HG03159 (cell line): Measurements from ENCODE around the gene FBLN1.
"Not testable (repeated sequence)": the region's sequence is repeated elsewhere in the genome, so short reads cannot be mapped to it uniquely, and the experiment has no call there.

Experiments
- ATAC-seq: cut with Tn5 transposase; IDR thresholded peaks from one replicate; pipeline ENCODE4 v1.9.1; 2021; ENCODE audit warnings: mild to moderate bottlenecking, moderate library complexity; ENCODE audit not compliant: unreplicated experiment

The FBLN1 gene

DNA sequence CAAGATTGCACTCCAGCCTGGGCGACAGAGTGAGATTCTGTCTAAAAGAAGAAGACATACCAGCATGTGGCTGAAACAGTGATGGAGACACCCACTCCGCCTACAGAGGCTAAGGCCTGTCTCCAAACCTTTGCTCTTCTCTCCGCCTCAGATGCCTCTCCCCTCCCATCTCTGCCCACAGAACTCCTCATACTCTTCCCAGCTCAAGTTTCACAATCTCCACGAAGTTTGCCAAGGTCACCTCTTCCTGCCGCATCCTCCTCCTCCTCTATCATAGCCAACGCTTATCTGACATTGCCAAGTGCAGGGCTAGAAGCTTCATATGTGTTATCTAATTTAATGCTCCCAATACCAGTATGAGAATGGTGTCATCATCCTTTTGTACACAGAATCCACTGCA, 25.9 kb upstream of the FBLN1 start:
- ATAC-seq = no peak

DNA sequence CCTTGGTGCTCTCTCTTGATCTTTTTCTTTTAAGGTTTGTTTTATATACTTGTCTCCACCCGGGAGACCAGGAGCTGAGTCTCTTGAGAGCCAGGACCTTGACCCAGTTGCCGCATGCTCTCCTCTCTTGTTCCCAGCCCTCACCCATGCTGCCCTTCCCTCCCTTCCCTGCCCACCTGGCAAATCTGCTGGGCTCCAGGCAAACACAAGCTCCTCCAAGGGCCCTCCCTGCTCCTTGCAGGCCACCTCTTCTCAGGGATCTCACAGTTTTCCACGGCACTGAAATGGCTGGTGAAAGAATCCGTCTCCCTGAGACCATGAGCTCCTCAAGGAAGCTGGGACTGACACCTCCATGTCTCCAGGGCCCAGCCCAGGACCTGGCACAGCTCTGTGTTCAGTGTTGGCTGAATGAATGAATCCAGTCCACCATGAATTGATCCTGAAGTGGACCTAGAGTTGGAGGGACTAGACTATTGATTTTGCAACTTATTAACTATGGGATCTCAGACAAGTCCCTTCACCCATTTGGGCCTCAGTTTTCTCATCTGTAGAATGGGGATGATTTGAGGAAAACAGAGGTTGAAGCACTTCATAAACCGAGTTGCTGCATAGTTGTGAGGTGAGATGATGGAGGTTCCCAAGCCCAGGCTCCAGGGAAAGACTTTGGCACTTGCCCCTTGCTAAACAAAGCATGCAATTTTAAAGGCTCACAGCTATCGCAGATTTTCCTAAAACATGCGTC, 25.1 kb upstream of the FBLN1 start:
- no peak for ATAC-seq

DNA sequence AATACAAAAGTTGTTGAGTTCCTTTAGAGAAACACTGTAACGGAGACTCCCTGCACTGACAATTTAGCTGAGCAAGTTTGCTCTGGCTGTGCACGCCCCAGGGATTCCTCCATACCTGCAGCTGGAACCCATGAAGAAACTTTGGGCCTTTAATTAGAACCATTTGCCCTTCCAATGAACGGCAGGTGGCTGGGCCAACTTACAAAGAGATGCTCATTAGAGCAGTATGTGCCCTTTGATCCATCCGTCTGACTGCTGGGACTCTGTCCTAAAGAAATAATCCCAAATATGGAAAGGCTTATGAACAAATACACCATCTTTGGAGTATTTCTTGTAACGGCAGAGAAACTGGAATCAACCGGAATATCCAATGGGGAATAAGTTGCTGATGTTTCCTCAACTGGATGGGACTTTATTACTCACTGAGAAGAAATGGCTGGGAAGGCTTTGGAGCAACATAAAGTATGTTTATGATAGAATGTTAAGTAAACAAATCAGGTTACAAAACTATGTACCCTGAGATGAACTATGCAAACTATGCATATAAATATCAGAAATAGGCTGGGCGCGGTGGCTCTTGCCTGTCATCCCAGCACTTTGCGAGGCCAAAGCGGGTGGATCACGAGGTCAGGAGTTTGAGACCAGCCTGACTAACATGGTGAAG, 24.4 kb upstream of the FBLN1 start:
- no peak for ATAC-seq

DNA sequence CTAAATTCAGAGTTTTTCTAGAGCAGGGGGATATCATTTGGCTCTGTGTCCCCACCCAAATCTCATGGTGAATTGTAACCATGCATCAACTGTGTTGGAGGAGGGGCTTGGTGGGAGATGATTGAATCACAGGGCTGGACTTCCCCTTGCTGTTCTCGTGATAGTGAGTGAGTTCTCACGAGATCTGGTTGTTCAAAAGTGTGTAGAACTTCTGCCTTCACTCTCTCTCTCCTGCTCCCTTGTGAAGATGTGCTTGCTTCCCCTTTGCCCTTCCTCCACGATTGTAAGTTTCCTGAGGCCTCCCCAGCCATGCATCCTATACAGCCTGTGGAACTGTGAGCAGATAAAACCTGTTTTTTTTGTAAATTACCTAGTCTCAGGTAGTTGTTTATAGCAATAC, 22.0 kb upstream of the FBLN1 start:
- ATAC-seq = no peak

DNA sequence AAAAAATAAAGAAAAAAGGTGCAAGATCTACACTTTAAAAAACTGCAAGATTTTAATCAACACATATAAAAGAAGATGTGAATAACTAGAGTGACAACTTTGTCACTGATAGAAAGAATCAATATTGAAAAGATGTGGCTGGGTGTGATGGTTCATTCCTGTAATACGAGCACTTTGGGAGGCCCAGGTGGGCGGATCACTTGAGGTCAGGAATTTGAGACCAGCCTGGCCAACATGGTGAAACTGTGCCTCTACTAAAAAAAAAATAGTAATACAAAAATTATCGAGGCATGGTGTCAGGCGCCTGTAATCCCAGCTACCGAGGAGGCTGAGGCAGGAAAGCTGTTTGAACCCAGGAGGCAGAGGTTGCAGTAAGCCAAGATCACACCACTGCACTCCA, 21.0 kb upstream of the FBLN1 start:
- no peak for ATAC-seq

DNA sequence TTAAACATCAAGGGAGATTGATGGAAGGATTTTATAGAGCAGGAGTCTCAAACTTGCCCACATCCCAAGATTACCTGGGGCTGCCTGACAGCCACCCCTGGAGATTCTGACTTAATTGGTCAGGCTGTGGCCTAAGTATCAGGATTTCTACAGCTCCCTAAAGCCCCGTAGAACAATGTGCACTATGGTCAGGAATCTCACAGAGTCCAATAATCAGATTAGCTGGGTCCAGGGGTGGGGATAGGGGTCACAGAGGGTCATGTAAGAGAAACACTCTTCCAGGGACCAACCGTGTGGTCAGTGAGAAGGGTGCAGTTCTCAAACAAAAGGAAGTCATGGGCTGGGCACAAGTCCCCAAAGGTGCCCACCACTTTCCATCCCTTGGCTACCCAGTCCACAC, 20.5 kb upstream of the FBLN1 start:
- ATAC-seq = no peak

DNA sequence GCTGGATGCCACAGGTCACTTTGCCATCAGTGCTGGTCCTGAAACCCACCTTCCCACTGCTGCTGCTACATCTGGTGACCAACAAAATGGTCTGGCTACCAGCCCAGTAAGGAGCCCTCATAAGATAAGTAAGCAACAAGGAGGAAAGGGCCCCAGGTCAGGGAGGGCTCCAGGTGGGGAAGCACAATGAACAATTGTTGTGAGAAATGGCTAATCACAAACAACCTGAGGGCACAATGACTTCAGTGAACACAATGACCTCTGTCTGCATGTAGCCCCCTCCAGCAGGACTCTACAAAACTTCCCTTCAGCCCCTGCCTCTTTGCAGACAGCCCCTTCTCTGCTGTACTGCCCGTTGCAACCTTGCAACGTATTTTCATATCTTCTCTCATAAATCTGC, 19.4 kb upstream of the FBLN1 start:
- ATAC-seq = no peak

DNA sequence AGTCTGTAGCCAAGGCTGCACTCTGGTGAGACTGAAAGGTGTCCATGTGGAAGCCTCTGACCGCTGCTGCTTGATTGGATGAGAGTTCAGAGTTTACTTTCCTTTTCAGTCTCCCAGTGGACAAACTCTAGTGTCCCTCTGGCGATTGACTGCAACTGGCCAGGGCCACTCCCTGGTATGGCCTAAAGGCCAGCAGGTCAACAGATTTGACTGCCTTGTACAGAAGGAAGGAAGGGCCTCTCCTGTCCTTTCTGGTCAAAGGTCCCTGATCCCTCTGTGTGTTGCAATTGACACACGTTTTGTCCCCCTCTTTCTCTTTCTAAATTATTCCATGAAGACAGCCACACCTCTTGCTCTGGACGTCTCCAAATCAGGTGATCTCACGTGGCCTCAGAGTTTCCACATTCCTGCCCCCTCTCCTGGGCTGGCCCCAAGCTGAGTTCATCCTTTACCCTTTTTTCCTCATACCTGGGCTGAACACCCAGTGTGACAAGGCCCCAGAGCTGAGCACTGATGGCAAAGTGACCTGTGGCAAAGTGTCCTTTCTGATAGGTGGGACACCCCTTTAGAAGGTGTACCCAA, 18.7 kb upstream of the FBLN1 start:
- no peak for ATAC-seq

DNA sequence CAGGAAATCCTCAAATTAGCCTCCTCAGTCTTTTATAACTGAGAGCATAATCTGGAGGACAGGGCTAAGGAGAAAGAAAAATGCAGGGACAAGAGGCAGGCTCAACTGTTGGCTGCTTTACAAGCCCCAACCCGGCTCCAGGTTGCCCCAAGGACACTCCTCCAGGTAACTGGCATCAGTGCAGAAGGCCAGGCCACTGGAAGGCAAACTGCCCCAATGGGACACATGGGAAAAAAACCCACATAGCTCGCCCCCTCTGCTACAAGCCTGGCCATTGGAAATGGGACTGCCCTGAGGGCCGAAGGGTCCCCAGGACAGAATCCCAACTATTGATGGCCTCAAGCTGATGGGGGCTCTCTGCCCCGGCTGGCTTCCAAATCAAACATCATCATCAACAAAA, 17.9 kb upstream of the FBLN1 start:
- no peak for ATAC-seq

DNA sequence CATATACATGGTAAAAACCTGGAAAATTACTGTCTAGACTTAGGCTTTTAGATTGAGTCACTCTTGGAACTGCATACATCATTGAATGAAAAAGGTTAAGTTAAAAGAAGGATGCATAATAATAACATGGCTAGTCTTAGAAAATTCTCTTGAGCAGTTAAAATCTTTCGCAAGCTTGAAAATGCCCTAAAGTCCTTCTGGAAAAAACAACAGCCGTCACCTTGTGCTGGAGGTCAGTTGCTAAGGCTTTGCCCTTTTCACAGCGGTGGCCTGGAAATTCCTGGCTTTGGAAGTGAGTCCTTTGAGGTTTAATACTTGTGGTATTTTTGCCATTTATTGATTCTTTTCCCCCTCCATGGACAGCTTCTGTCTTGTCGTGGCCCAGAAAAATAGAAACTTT, 17.4 kb upstream of the FBLN1 start:
- no peak for ATAC-seq

DNA sequence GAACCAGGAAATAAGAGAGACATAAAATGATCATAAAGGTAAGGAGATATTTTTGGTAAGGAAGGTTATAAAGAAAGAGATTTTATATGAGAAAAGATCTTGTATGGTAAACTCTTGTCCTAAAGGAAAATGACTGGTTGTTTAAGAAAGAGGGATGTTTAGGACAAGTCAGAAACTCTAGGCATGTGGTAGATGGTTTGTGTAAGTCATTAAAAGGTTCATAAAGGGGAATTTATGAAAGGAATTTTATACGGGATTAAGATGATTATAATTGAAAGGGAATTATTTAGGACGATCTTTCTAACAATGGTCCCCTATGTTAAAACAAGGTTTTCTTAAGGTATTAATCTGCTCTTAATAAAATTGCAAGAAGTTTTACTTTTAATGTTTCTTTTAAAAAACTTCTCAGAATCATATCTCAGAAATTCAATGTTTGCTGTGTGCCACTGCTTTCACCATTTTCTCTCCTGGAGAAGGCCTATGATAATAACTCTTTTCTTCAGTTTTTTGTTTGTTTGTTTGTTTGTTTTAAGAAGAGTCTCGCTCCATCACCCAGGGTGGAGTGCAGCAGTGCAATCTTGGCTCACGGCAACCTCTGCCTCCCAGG, 13.8 kb upstream of the FBLN1 start:
- ATAC-seq = no peak

DNA sequence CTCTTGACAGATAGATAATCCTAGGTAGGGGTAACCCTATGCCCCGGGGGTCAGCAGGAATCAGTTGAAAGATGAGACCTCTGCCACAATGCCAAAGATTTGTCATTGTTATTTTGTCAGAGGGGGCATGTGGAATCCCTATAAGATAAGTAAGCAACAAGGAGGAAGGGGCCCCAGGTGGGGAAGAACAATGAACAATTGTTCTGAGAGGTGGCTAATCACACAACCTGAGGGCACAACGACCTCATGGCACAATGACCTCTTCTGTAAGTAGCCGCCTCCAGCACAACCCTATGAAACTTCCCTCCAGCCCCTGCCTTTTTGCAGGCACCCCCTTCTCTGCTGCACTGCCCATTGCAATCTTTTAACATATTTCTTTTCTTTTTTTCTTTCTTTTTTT, 11.8 kb upstream of the FBLN1 start:
- ATAC-seq = no peak

DNA sequence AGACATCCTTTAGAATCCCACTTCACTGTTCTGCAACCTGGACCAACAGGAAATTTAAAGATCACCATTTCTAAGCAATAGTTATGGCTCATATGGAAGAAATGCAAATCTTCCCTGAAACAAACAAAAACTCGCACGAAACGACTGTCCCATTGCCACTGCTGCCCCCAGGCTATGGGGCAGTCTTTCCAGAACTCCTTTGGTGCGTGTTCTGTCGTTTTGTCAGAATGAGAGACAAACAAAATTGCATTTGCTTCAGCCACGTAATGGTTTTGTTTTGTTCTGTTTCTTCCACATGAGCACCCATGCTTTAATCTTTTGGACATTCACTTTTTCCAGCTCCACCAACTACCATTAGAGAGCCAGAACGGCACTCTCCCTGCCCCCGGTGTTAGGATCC, 10.8 kb upstream of the FBLN1 start:
- ATAC-seq = no peak

DNA sequence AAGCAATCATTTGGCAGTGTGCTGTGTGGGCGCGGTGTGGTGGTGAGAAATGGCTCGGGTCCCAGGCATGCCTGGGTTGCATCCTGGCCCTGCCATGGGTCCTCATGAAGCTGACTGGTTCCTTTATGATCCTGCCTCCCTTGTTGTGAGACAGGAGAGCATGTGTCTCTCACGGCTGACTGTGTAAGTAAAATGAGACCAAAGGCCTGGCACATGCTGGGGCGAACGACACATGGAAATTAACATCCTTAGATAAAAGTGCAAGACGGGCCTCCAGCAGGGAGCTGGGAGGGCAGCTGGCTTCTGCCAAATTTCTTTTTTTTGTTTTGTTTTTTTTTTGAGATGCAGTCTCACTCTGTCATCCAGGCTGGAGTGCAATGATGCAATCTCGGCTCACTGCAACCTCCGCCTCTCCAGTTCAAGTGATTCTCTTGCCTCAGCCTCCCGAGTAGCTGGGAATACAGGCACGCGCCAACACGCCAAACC, 9.4 kb upstream of the FBLN1 start:
- no peak for ATAC-seq

DNA sequence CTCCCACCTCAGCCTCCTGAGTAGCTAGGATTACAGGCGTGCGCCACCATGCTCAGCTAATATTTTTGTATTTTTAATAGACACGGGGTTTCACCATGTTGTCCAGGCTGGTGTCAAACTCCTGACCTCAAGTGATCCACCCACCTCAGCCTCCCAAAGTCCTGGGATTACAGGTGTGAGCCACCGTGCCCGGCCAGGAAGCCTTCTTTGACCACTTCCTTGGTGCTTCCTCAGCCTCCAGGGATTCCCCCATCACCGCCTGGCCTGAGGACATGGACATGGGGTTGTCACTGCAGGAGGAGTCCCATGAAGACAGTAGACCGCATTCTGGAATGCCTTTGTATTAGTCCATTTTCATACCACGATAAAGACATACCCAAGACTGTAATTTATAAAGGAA, 8.4 kb upstream of the FBLN1 start:
- ATAC-seq = not testable (repeated sequence)

DNA sequence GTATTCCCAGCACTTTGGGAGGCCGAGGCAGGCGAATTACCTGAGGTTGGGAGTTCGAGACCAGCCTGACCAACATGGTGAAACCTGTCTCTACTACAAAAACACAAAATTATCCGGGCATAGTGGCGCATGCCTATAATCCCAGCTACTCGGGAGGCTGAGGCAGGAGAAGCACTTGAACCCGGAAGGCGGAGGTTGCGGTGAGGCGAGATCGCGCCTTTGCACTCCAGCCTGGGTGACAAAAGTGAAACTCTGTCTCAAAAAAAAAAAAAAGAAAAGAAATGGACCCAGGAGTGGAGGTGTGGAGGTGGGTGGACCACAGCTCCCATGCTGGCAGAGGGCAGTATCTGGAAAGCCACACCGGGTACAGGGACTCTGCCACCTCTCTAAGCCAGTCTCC, 7.1 kb upstream of the FBLN1 start:
- ATAC-seq = not testable (repeated sequence)

DNA sequence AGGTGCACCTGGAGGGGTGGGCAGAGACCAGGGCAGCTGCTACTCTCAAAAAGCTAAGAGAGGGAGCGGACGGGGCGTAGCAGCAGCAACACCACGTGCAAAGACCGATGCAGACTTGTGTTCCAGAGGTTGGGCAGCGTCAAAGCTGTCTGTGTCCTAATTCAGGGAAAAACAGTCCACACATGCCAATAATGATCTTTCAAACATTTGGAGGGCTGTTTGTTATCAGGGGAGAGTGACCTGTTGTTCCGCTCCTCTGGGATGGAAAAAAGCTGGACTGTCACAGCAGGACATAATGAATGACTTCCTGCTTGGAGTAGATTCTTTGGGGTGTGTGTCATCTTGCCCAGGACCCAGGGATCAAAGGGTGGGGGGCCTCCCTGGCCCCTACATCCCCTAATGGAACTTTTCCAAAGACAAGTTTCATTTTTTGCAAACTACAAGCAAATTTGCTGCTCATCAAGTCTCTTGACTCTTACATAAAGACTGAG, 6.2 kb upstream of the FBLN1 start:
- no peak for ATAC-seq

DNA sequence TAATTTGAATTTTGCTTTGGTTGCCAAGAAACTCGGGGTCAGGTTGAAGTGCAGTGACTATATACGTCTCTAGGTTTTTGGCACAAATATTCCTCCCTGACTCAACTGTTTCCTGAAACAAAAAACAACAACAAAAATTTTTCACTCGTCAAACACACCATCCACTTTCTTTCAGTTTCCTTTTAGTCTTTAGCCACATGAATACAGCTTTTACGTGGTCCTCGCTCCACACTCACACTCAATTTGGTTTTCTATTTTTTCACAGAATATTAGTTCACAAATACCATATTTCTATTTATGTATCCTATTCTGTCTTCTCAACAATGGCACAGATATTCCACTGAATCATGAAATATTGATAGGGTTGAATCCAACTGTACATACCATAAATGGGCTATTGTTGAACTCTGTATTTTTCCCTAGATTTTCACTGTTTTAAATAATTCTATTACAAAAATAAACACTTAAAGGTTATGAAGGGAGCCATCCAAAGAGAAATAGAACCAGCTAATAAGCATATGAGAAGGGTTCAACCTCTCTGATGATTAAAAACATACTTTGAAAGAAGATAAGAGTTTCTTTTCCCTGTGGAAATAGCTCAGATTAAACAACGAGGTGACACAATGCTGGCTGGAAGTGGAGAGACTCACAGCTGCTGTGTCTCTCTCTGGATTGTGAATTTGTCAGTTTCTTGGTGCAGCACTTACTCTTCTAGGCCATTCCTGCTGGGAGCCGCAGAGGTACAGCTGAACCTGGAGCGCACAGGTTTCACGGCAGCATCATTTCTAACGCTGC, 5.1 kb upstream of the FBLN1 start:
- ATAC-seq = no peak

DNA sequence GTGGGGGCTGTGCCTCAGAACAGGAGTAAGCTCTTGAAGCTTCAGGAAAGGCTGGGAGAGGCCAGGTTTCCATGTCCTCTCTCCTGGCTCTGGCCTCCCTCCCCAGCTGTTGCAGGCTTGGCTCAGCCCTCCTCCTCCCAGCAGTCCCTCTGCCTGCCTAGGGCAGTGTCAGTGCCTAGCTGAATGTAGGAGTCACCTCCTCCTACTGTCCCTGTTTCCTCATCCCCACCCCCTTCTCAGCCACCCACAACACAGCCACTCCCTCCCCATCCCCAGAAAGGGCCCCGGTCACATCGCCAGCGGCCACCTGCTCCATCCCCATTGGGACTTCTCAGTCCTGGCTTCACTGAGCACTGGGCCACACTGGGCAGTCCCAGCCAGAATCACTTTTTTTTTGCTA, 2.9 kb upstream of the FBLN1 start:
- no peak for ATAC-seq

DNA sequence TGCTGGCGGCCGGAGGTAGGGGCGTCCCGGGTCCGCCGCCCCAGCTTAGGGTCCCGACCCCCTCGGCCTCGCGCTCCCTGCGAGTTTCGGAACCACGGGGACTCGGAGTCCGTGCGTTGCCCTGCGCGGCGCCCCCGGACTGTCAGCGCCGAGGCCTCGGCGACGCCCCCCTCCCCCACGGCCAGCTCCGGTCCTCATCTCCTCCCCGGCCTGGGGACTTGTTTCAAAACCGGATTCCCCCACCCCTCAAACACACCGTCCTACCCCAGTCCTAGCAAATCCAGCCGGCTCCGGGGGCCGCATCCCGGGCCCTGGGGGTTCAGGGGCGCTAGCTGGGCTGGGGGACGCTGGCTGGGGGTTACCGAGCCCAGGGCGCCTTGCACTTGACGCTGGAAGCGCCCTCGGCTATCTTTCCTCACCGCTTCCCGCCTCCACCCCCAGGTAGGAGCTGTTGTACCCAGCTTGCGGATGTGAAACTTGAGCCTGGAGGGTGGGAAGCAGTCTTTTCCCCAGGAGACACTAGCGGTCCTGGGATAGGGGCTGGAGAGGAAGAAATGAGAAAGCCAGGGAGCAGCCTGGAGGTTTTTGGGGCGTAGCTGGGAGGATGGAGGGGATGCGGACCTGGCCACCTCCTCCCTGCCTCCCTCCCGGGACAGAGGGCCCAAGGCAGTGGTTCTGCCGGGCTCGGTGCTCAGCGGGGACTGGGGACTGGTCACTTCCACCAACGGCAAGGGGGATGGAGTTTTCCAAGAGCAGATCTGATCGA, 550 bp downstream of the FBLN1 start:
- ATAC-seq = no peak
